Cerebellar cortex (tissue), 1 donor: ENCODE data around the gene SMC6.

Source experiments
- DNase-seq: peaks from one replicate; pipeline ENCODE4 v3.0.0-alpha.2; 2015; ENCODE audit warnings: low spot score

The SMC6 gene

GRCh38 chr2:17649026-17649425 is 104.6 kb downstream of the SMC6 start:
- no peak for DNase-seq

GRCh38 chr2:17648581-17648980 is 105.0 kb downstream of the SMC6 start:
- no peak for DNase-seq

GRCh38 chr2:17646838-17647701 is 106.5 kb downstream of the SMC6 start:
- DNase-seq = no peak

- peak; percentile 85 for DNase-seq
Observed at GRCh38 chr2:17646081-17646554, 107.5 kb downstream of the SMC6 start.

- DNase-seq = no peak
Observed at GRCh38 chr2:17644997-17645720, 108.5 kb downstream of the SMC6 start.

GRCh38 chr2:17643031-17643615 is 110.5 kb downstream of the SMC6 start:
- no peak for DNase-seq

GRCh38 chr2:17640406-17640805 is 113.2 kb downstream of the SMC6 start:
- no peak for DNase-seq

- DNase-seq = no peak
Observed at GRCh38 chr2:17638196-17638743, 115.3 kb downstream of the SMC6 start.

GRCh38 chr2:17637131-17637906 is 116.3 kb downstream of the SMC6 start:
- no peak for DNase-seq

- no peak for DNase-seq
Observed at GRCh38 chr2:17636257-17636656, 117.4 kb downstream of the SMC6 start.

- peak; percentile 70 for DNase-seq
Observed at GRCh38 chr2:17634997-17635396, 118.6 kb downstream of the SMC6 start.

- DNase-seq = no peak
Observed at GRCh38 chr2:17630089-17630488, 123.5 kb downstream of the SMC6 start.

- no peak for DNase-seq
Observed at GRCh38 chr2:17628349-17629261, 125.0 kb downstream of the SMC6 start.

GRCh38 chr2:17627434-17627833 is 126.2 kb downstream of the SMC6 start:
- DNase-seq = peak; percentile 36

GRCh38 chr2:17626986-17627385 is 126.6 kb downstream of the SMC6 start:
- DNase-seq = no peak

- no peak for DNase-seq
Observed at GRCh38 chr2:17625446-17625845, 128.2 kb downstream of the SMC6 start.

GRCh38 chr2:17621781-17622180 is 131.8 kb downstream of the SMC6 start:
- no peak for DNase-seq

- DNase-seq = no peak
Observed at GRCh38 chr2:17620841-17621240, 132.8 kb downstream of the SMC6 start.

- DNase-seq = peak; percentile 94
Observed at GRCh38 chr2:17620280-17620679, 133.3 kb downstream of the SMC6 start.

GRCh38 chr2:17617955-17618354 is 135.7 kb downstream of the SMC6 start:
- DNase-seq = no peak

GRCh38 chr2:17617516-17617915 is 136.1 kb downstream of the SMC6 start:
- DNase-seq = no peak
